SHP77 (cell line): ENCODE data around the gene ANLN.

Source experiments
- DNase-seq, 2 experiments: peaks; one replicate each; lab custom pipeline; 2025; lab: John Stamatoyannopoulos, UW

The ANLN gene

GRCh38 chr7:36408589-36408988 is 18.9 kb downstream of the ANLN start:
- DNase-seq, result no peak

GRCh38 chr7:36409180-36409579 is 19.5 kb downstream of the ANLN start:
- no peak for DNase-seq

- no peak for DNase-seq
Observed at GRCh38 chr7:36415144-36415543, 25.5 kb downstream of the ANLN start.

GRCh38 chr7:36416251-36416650 is 26.6 kb downstream of the ANLN start:
- DNase-seq, result no peak

GRCh38 chr7:36420307-36420706 is 30.6 kb downstream of the ANLN start:
- no peak for DNase-seq

- DNase-seq, result no peak
Observed at GRCh38 chr7:36422072-36422471, 32.4 kb downstream of the ANLN start.

GRCh38 chr7:36423633-36424032 is 34.0 kb downstream of the ANLN start:
- DNase-seq, result no peak

- DNase-seq, result no peak
Observed at GRCh38 chr7:36430186-36430585, 40.5 kb downstream of the ANLN start.

- no peak for DNase-seq
Observed at GRCh38 chr7:36430881-36431280, 41.2 kb downstream of the ANLN start.

GRCh38 chr7:36438211-36438610 is 48.5 kb downstream of the ANLN start:
- no peak for DNase-seq

- no peak for DNase-seq
Observed at GRCh38 chr7:36439624-36440023, 50.0 kb downstream of the ANLN start.

- peak; percentile 2 to 7 for DNase-seq
Observed at GRCh38 chr7:36440880-36441279, 51.2 kb downstream of the ANLN start.

GRCh38 chr7:36441344-36442022 is 51.8 kb downstream of the ANLN start:
- no peak for DNase-seq

GRCh38 chr7:36448781-36449379 is 59.2 kb downstream of the ANLN start:
- no peak for DNase-seq

GRCh38 chr7:36449685-36450084 is 60.0 kb downstream of the ANLN start:
- no peak for DNase-seq

GRCh38 chr7:36453769-36454168 is 64.1 kb downstream of the ANLN start:
- no peak for DNase-seq

GRCh38 chr7:36455646-36456045 is 66.0 kb downstream of the ANLN start:
- no peak for DNase-seq

GRCh38 chr7:36456138-36456537 is 66.5 kb downstream of the ANLN start:
- DNase-seq, result no peak

GRCh38 chr7:36456548-36456947 is 66.9 kb downstream of the ANLN start:
- no peak for DNase-seq

- no peak for DNase-seq
Observed at GRCh38 chr7:36459236-36459960, 69.7 kb downstream of the ANLN start.

GRCh38 chr7:36460811-36461429 is 71.3 kb downstream of the ANLN start:
- no peak for DNase-seq

GRCh38 chr7:36462551-36463137 is 73.0 kb downstream of the ANLN start:
- no peak for DNase-seq

GRCh38 chr7:36464271-36464670 is 74.6 kb downstream of the ANLN start:
- no peak for DNase-seq
